Small intestine (tissue), 7 donors: ENCODE measurements around the gene RHEB. TPM values are rescaled to one million over a fixed set of nuclear protein-coding genes. Genes with fewer than 3 reads are reported as not detected.

Experiments used
- DNase-seq, 2 donors: peaks; one replicate each; pipeline versions ENCODE4 v3.0.0 to v3.0.0-alpha.2; 2013
- FAIRE-seq: peaks from 2 replicates; lab custom pipeline; 2012; peaks lifted over from hg19 to GRCh38; lab: Jason Lieb, UNC
- H3K27ac ChIP-seq, 3 donors: one replicate each; pipeline ENCODE4 v1.5.1; 2013; ENCODE audit warnings: low read length in 2 of 3, mild to moderate bottlenecking in 2 of 3, control low read depth in 1 of 3, inconsistent platforms in 1 of 3, low read depth in 1 of 3, moderate library complexity in 1 of 3
- H3K27me3 ChIP-seq, 3 donors: one replicate each; pipeline ENCODE4 v1.6.1; 2013; ENCODE audit warnings: low read length in 3 of 3, inconsistent platforms in 1 of 3; ENCODE audit not compliant: control insufficient read depth in 3 of 3, insufficient read depth in 3 of 3
- H3K36me3 ChIP-seq, 3 donors: one replicate each; pipeline ENCODE4 v1.6.1; 2013; ENCODE audit warnings: low read length in 3 of 3, inconsistent platforms in 1 of 3, low read depth in 1 of 3, mild to moderate bottlenecking in 1 of 3, moderate library complexity in 1 of 3; ENCODE audit not compliant: control insufficient read depth in 3 of 3, insufficient read depth in 2 of 3
- H3K4me1 ChIP-seq, 3 donors: one replicate each; pipeline ENCODE4 v1.6.1; 2013; ENCODE audit warnings: low read length in 2 of 3, inconsistent platforms in 1 of 3, low read depth in 1 of 3, mild to moderate bottlenecking in 1 of 3, moderate library complexity in 1 of 3; ENCODE audit not compliant: control insufficient read depth in 3 of 3, insufficient read depth in 2 of 3
- H3K4me3 ChIP-seq, 3 donors: one replicate each; pipeline ENCODE4 v1.5.1; 2013; ENCODE audit warnings: low read length in 3 of 3, control low read depth in 1 of 3, inconsistent platforms in 1 of 3, low read depth in 1 of 3, mild to moderate bottlenecking in 1 of 3, moderate library complexity in 1 of 3
- H3K9me3 ChIP-seq, 2 donors: one replicate each; pipeline ENCODE4 v1.6.1; 2013; ENCODE audit warnings: low read depth in 1 of 2, low read length in 1 of 2; ENCODE audit not compliant: control insufficient read depth in 2 of 2, insufficient read depth in 1 of 2
- WGBS, 3 donors: extraction: QIAGEN DNeasy Blood & Tissue Kit; methylation state at CpG; one replicate each; pipeline ENCODE4 v1.1.7; 2013; 5-methylcytosine and 5-hydroxymethylcytosine counted together
- polyA plus RNA-seq, 4 donors: library from polyadenylated mRNA; stranded (reverse) in 3 of 4; unstranded in 1 of 4; fragments of 200-250 nt in 3 of 4; fragments of 120-200 nt in 1 of 4; gene quantifications; one replicate each; pipeline versions ENCODE4 v1.2.1 to v1.2.3, GENCODE V29; 2013
- donor health status: healthy with polysubstance abuse.
- donor health status: control.
- donor health status: control.
- donor health status: Bipolar disorder and iron deficiency.
- donor health status: healthy.

RHEB gene
- polyA plus RNA-seq, 4 donors = 54.4 to 84.6 (median 64.4) TPM

- Histone ChIP-seq H3K4me3 (no peak overlapping the region), H3K9me3 (no peaks in the 10 kb centered on the region), H3K36me3 (peaks cover 3 to 17% (median 3%) of the 10 kb centered on the region in 3 donors), H3K4me1 (no peaks in the 10 kb centered on the region), H3K27ac (no peak overlapping the region), H3K27me3 (no peaks in the 10 kb centered on the region)
- DNase-seq (no peak), FAIRE-seq (no peak)
- WGBS, 3 donors = 76 to 85% (median 84%) methylated on average over 14 to 15 of the region's 15 CpGs
Measured at GRCh38 chr7:151553356-151553755, 33.7 kb upstream of the RHEB start.

GRCh38 chr7:151552352-151553028 lies 32.8 kb upstream of the RHEB start:
- Histone ChIP-seq H3K9me3 (no peaks in the 10 kb centered on the region), H3K4me3 (no peak overlapping the region), H3K4me1 (no peaks in the 10 kb centered on the region), H3K27ac (no peak overlapping the region), H3K27me3 (no peaks in the 10 kb centered on the region), H3K36me3 (peaks cover 0 to 11% (median 3%) of the 10 kb centered on the region in 3 donors)
- DNase-seq (peak; percentile 38 to 44), FAIRE-seq (no peak)
- 10 to 45% (median 25%) methylated on average over 10 of the region's 10 CpGs for WGBS, 3 donors

- WGBS, 3 donors = 69 to 83% (median 74%) methylated on average over 7 of the region's 7 CpGs
- H3K4me1 ChIP-seq = no peaks in the 10 kb centered on the region
Measured at GRCh38 chr7:151551820-151552219, 32.1 kb upstream of the RHEB start.

GRCh38 chr7:151550656-151551286 lies 31.1 kb upstream of the RHEB start:
- Histone ChIP-seq H3K27me3 (peaks cover 0 to 3% (median 0%) of the 10 kb centered on the region in 3 donors), H3K36me3 (no peaks in the 10 kb centered on the region), H3K27ac (no peak overlapping the region), H3K9me3 (no peaks in the 10 kb centered on the region), H3K4me3 (no peak overlapping the region), H3K4me1 (no peaks in the 10 kb centered on the region)
- 15 to 33% (median 19%) methylated on average over 3 of the region's 3 CpGs for WGBS, 3 donors
- DNase-seq (peak; percentile 28 to 53), FAIRE-seq (no peak)

More at GRCh38 chr7:151551820-151552219, 32.1 kb upstream of the RHEB start:
- no peak overlapping the region for H3K4me3 ChIP-seq
- H3K27me3 ChIP-seq = no peaks in the 10 kb centered on the region
- peaks cover 0 to 5% (median 3%) of the 10 kb centered on the region in 3 donors for H3K36me3 ChIP-seq
- DNase-seq (no peak), FAIRE-seq (no peak)
- no peaks in the 10 kb centered on the region for H3K9me3 ChIP-seq
- H3K27ac ChIP-seq = no peak overlapping the region

- WGBS, 3 donors = 91 to 94% (median 94%) methylated on average over 6 of the region's 6 CpGs
- H3K4me1 ChIP-seq = no peaks in the 10 kb centered on the region
- FAIRE-seq = no peak
- H3K36me3 ChIP-seq = no peaks in the 10 kb centered on the region
- DNase-seq = no peak
- H3K27me3 ChIP-seq = peaks cover 0 to 3% (median 2%) of the 10 kb centered on the region in 3 donors
- no peaks in the 10 kb centered on the region for H3K9me3 ChIP-seq
- H3K4me3 ChIP-seq = no peak overlapping the region
- H3K27ac ChIP-seq = no peak overlapping the region
Measured at GRCh38 chr7:151549644-151550043, 29.9 kb upstream of the RHEB start.

- FAIRE-seq = no peak
- 95 to 99% (median 98%) methylated on average over 7 of the region's 7 CpGs for WGBS, 3 donors
Measured at GRCh38 chr7:151549083-151549482, 29.4 kb upstream of the RHEB start.

GRCh38 chr7:151544183-151544582 lies 24.5 kb upstream of the RHEB start:
- H3K9me3 ChIP-seq = no peaks in the 10 kb centered on the region
- DNase-seq (no peak), FAIRE-seq (no peak)
- H3K4me1 ChIP-seq = no peaks in the 10 kb centered on the region
- H3K36me3 ChIP-seq = no peaks in the 10 kb centered on the region
- H3K27me3 ChIP-seq = peaks cover 0 to 3% (median 2%) of the 10 kb centered on the region in 3 donors
- no peak overlapping the region for H3K27ac ChIP-seq
- no peak overlapping the region for H3K4me3 ChIP-seq

More at GRCh38 chr7:151549083-151549482, 29.4 kb upstream of the RHEB start:
- DNase-seq = no peak
- Histone ChIP-seq H3K9me3 (no peaks in the 10 kb centered on the region), H3K27ac (no peak overlapping the region), H3K4me3 (no peak overlapping the region), H3K27me3 (peaks cover 0 to 3% (median 2%) of the 10 kb centered on the region in 3 donors), H3K4me1 (no peaks in the 10 kb centered on the region), H3K36me3 (no peaks in the 10 kb centered on the region)

- H3K36me3 ChIP-seq = no peaks in the 10 kb centered on the region
- no peaks in the 10 kb centered on the region for H3K9me3 ChIP-seq
- DNase-seq (no peak), FAIRE-seq (no peak)
- H3K27ac ChIP-seq = no peak overlapping the region
- H3K4me1 ChIP-seq = no peaks in the 10 kb centered on the region
- H3K27me3 ChIP-seq = peaks cover 0 to 5% (median 2%) of the 10 kb centered on the region in 3 donors
- 91 to 93% (median 93%) methylated on average over 6 of the region's 6 CpGs for WGBS, 3 donors
- no peak overlapping the region for H3K4me3 ChIP-seq
Measured at GRCh38 chr7:151542606-151543130, 23.0 kb upstream of the RHEB start.
